Measurements from ENCODE around the gene CALY. TPM values are rescaled to one million over a fixed set of nuclear protein-coding genes. Genes with fewer than 3 reads are reported as not detected.

The CALY gene
- total RNA-seq, 1 experiment from 2014 or later = not detected

- Mint-ChIP-seq H3K4me1 (ENCODE audit: low read depth, unreplicated experiment) (peaks cover 7% of the 10 kb centered on the region), H3K9me3 (ENCODE audit: unreplicated experiment) (peaks cover 12% of the 10 kb centered on the region), H3K27ac (ENCODE audit: unreplicated experiment) (no peak overlapping the region), H3K36me3 (ENCODE audit: insufficient read depth, unreplicated experiment) (peaks cover 21% of the 10 kb centered on the region), H3K4me3 (ENCODE audit: unreplicated experiment) (no peak overlapping the region), H3K27me3 (ENCODE audit: insufficient read depth, unreplicated experiment) (peaks cover 3% of the 10 kb centered on the region)
- Histone ChIP-seq H3K4me1 (peaks cover 7% of the 10 kb centered on the region), H3K27me3 (replicated peaks; ENCODE audit: control insufficient read depth, insufficient read depth, low read length) (no peaks in the 10 kb centered on the region), H3K4me3 (ENCODE audit: low read depth, low read length) (no peak overlapping the region), H3K36me3 (ENCODE audit: control insufficient read depth, insufficient read depth, low read length) (no peaks in the 10 kb centered on the region; the same call in 1 of the 2 replicates), H3K9me3 (peaks cover 9% of the 10 kb centered on the region)
- POLR2A ChIA-PET = interaction anchor here (1.2 kb wide), 1 partner anchor 42 kb away, joined by 3 read pairs; the partner anchor contains the start of gene FUOM
- CTCF ChIA-PET = no interaction called here
- no peak for TF ChIP-seq CTCF (IDR thresholded peaks at IDR 0.05; ENCODE audit: insufficient read depth in 1 of 2, low read depth in 1 of 2, low read length in 1 of 2, severe bottlenecking in 1 of 2, unreplicated experiment in 1 of 2)
- intact Hi-C loops (cut with micrococcal nuclease; ENCODE audit: unreplicated experiment) = no loop called here
- DNase-seq = no peak
- BruUV-seq (replicated peaks) = no TSS peak
Measured at GRCh38 chr10:133315847-133316246, 20.8 kb downstream of the CALY start.

DNA sequence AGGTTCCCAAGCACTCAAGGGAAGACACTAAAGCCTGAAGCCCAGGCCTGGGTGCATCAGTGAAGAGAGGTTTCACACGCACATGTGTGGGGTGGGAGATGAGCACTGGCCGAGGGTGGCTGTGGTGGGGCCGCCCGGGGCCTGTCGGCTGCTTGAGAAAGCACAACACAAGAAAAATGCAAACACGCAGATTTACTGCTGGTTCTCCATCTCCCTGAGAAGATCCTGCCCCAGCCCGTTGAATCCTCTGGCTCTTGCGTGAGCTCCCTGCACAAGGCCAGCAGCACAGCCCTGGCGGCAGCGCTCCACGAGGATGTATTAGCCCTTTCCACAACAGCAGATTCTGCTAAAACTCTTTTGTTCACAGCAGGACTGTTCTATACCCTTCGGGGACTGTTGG is 21.8 kb downstream of the CALY start:
- no peaks in the 10 kb centered on the region for H3K27me3 ChIP-seq (replicated peaks; ENCODE audit: control insufficient read depth, insufficient read depth, low read length)
- H3K9me3 ChIP-seq = no peaks in the 10 kb centered on the region
- ChIA-PET POLR2A (interaction anchor here (1.2 kb wide), 1 partner anchor 43 kb away, joined by 3 read pairs; the partner anchor contains the start of gene FUOM), CTCF (interaction anchor here (1.1 kb wide), 1 partner anchor 15 kb away, joined by 3 read pairs; no protein-coding TSS in a partner anchor)
- peaks cover 7% of the 10 kb centered on the region for H3K4me1 ChIP-seq
- peaks cover 1% of the 10 kb centered on the region for H3K36me3 ChIP-seq (ENCODE audit: control insufficient read depth, insufficient read depth, low read length)
- H3K4me1 Mint-ChIP-seq (ENCODE audit: low read depth, unreplicated experiment) = peaks cover 7% of the 10 kb centered on the region
- no peak overlapping the region for H3K27ac Mint-ChIP-seq (ENCODE audit: unreplicated experiment)
- TF ChIP-seq CTCF (IDR thresholded peaks at IDR 0.05; ENCODE audit: insufficient read depth in 1 of 2, low read depth in 1 of 2, low read length in 1 of 2, severe bottlenecking in 1 of 2, unreplicated experiment in 1 of 2) = no peak
- peaks cover 27% of the 10 kb centered on the region for H3K36me3 Mint-ChIP-seq (ENCODE audit: insufficient read depth, unreplicated experiment)
- intact Hi-C loops (cut with micrococcal nuclease; ENCODE audit: unreplicated experiment) = no loop called here
- H3K9me3 Mint-ChIP-seq (ENCODE audit: unreplicated experiment) = peaks cover 4% of the 10 kb centered on the region
- peaks cover 3% of the 10 kb centered on the region for H3K27me3 Mint-ChIP-seq (ENCODE audit: insufficient read depth, unreplicated experiment)
- H3K4me3 Mint-ChIP-seq (ENCODE audit: unreplicated experiment) = no peak overlapping the region
- no peak overlapping the region for H3K4me3 ChIP-seq (ENCODE audit: low read depth, low read length)
- no peak for DNase-seq
- BruUV-seq (replicated peaks) = no TSS peak

DNA sequence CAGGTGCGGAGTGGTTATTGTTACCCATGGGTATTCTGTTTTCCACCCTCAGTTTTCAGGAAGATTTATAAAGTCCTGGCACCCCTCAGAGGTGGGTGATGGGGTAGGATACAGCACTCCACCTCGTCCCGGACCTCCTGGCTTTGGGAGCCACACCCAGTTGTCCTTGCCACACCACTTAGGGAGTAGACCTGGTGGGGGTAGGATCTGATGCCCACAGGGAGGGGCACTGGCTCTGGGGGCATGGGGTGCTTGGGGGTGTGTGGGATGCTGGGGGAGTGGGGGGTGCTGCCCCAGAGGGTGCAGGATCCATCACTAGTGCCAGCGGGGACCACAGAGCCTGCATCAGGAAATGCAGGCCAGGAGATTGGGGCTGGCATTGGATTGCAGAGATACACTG is 23.5 kb downstream of the CALY start:
- peaks cover 39% of the 10 kb centered on the region for H3K36me3 Mint-ChIP-seq (ENCODE audit: insufficient read depth, unreplicated experiment)
- intact Hi-C loops (cut with micrococcal nuclease; ENCODE audit: unreplicated experiment) = no loop called here
- no peak for DNase-seq
- ChIA-PET POLR2A (no interaction called here), CTCF (no interaction called here)
- no peaks in the 10 kb centered on the region for H3K27me3 Mint-ChIP-seq (ENCODE audit: insufficient read depth, unreplicated experiment)
- no peaks in the 10 kb centered on the region for H3K27me3 ChIP-seq (replicated peaks; ENCODE audit: control insufficient read depth, insufficient read depth, low read length)
- no peaks in the 10 kb centered on the region for H3K4me1 ChIP-seq
- no peaks in the 10 kb centered on the region for H3K9me3 Mint-ChIP-seq (ENCODE audit: unreplicated experiment)
- no peak overlapping the region for H3K4me3 ChIP-seq (ENCODE audit: low read depth, low read length)
- H3K4me3 Mint-ChIP-seq (ENCODE audit: unreplicated experiment) = no peak overlapping the region
- H3K4me1 Mint-ChIP-seq (ENCODE audit: low read depth, unreplicated experiment) = no peaks in the 10 kb centered on the region
- TF ChIP-seq CTCF (IDR thresholded peaks at IDR 0.05; ENCODE audit: insufficient read depth in 1 of 2, low read depth in 1 of 2, low read length in 1 of 2, severe bottlenecking in 1 of 2, unreplicated experiment in 1 of 2) = no peak
- peaks cover 5% of the 10 kb centered on the region for H3K36me3 ChIP-seq (ENCODE audit: control insufficient read depth, insufficient read depth, low read length)
- H3K9me3 ChIP-seq = no peaks in the 10 kb centered on the region
- no TSS peak for BruUV-seq (replicated peaks)
- H3K27ac Mint-ChIP-seq (ENCODE audit: unreplicated experiment) = no peak overlapping the region

All from Caco-2 (cell line).